DOHH2 (cell line): ENCODE measurements around the gene BNC2.

Source experiments
- H3F3A ChIP-seq: fragments of 200-600 bp; sonication (generic), shearing (Covaris generic); 2 replicates; pipeline ENCODE4 v1.6.0; 2016; ENCODE audit warnings: antibody characterized with exemption, mild to moderate bottlenecking; ENCODE audit not compliant: control insufficient read depth, insufficient read depth
- H3K27ac ChIP-seq: fragments of 200-600 bp; sonication (generic); 2 replicates; pipeline ENCODE4 v1.5.1; 2014; ENCODE audit warnings: low read depth, mild to moderate bottlenecking, low read length, moderate library complexity
- H3K27me3 ChIP-seq: fragments of 200-600 bp; sonication (generic); 2 replicates; pipeline ENCODE4 v1.6.1; 2014; ENCODE audit warnings: mild to moderate bottlenecking, low read length, mixed read lengths; ENCODE audit not compliant: control insufficient read depth
- H3K36me3 ChIP-seq: fragments of 200-600 bp; sonication (generic); 2 replicates; pipeline ENCODE4 v1.6.1; 2014; ENCODE audit warnings: mild to moderate bottlenecking, low read length, moderate library complexity, mixed read lengths; ENCODE audit not compliant: control insufficient read depth
- H3K4me1 ChIP-seq: fragments of 200-600 bp; sonication (generic); 2 replicates; pipeline ENCODE4 v1.6.1; 2014; ENCODE audit warnings: mild to moderate bottlenecking, low read length, mixed read lengths; ENCODE audit not compliant: control insufficient read depth
- H3K4me2 ChIP-seq: fragments of 200-600 bp; sonication (generic); 2 replicates; pipeline ENCODE4 v1.6.0; 2014; ENCODE audit warnings: mild to moderate bottlenecking, low read length, moderate library complexity
- H3K4me3 ChIP-seq: fragments of 200-600 bp; sonication (generic); 2 replicates; pipeline ENCODE4 v1.5.1; 2014; ENCODE audit warnings: mild to moderate bottlenecking, low read length, mixed read lengths
- H3K79me2 ChIP-seq: fragments of 200-600 bp; sonication (generic); 2 replicates; pipeline ENCODE4 v1.6.1; 2014; ENCODE audit warnings: mild to moderate bottlenecking, low read length, mixed read lengths; ENCODE audit not compliant: control insufficient read depth
- H3K9me2 ChIP-seq: fragments of 200-600 bp; sonication (generic); replicated peaks from 2 replicates; pipeline ENCODE4 v1.6.1; 2014; ENCODE audit warnings: mild to moderate bottlenecking, low read length, mixed read lengths; ENCODE audit not compliant: control insufficient read depth
- H3K9me3 ChIP-seq: fragments of 200-600 bp; sonication (generic); 2 replicates; pipeline ENCODE4 v1.6.1; 2014; ENCODE audit warnings: antibody characterized with exemption, low read length, mixed read lengths; ENCODE audit not compliant: control insufficient read depth, insufficient read depth
- H4K20me1 ChIP-seq: fragments of 200-600 bp; sonication (generic); 2 replicates; pipeline ENCODE4 v1.6.0; 2014; ENCODE audit warnings: low read depth, mild to moderate bottlenecking, antibody characterized with exemption, low read length, moderate library complexity; ENCODE audit not compliant: control insufficient read depth, insufficient read depth
- CTCF ChIP-seq: fragments of 200-600 bp; sonication (generic); IDR thresholded peaks from one replicate; pipeline ENCODE4 v1.5.1; 2014; ENCODE audit warnings: antibody characterized with exemption, mild to moderate bottlenecking, low read depth, low read length; ENCODE audit not compliant: poor library complexity, severe bottlenecking
- EZH2phosphoT487 ChIP-seq: fragments of 200-600 bp; sonication (generic); IDR thresholded peaks from 2 replicates; pipeline ENCODE4 v1.6.1; 2017; ENCODE audit warnings: borderline replicate concordance, mild to moderate bottlenecking, antibody characterized with exemption, low read length, moderate library complexity, mixed read lengths

The BNC2 gene

GRCh38 chr9:16871336-16872151, 1.1 kb upstream of the BNC2 start:
- Histone ChIP-seq H3F3A (no peaks in the 10 kb centered on the region), H3K27me3 (no peaks in the 10 kb centered on the region), H3K4me3 (no peak overlapping the region), H3K27ac (no peak overlapping the region), H3K79me2 (no peaks in the 10 kb centered on the region), H3K9me3 (peaks cover 5% of the 10 kb centered on the region; the same call in 1 of the 2 replicates), H3K4me1 (no peaks in the 10 kb centered on the region), H3K4me2 (no peak overlapping the region), H3K36me3 (no peaks in the 10 kb centered on the region), H4K20me1 (no peaks in the 10 kb centered on the region), H3K9me2 (no peaks in the 10 kb centered on the region)
- TF ChIP-seq CTCF, result no peak
- TF ChIP-seq EZH2phosphoT487, result no peak

GRCh38 chr9:16869882-16870595, 431 bp downstream of the BNC2 start:
- peaks cover 5% of the 10 kb centered on the region; the same call in 1 of the 2 replicates for H3K9me3 ChIP-seq
- TF ChIP-seq CTCF (no peak), EZH2phosphoT487 (no peak)
- no peak overlapping the region for H3K4me3 ChIP-seq
- H3F3A ChIP-seq, result no peaks in the 10 kb centered on the region
- no peaks in the 10 kb centered on the region for H3K79me2 ChIP-seq
- no peak overlapping the region for H3K4me2 ChIP-seq
- H3K27me3 ChIP-seq, result no peaks in the 10 kb centered on the region
- no peaks in the 10 kb centered on the region for H3K4me1 ChIP-seq
- no peak overlapping the region for H3K27ac ChIP-seq
- no peaks in the 10 kb centered on the region for H4K20me1 ChIP-seq
- no peaks in the 10 kb centered on the region for H3K36me3 ChIP-seq
- no peaks in the 10 kb centered on the region for H3K9me2 ChIP-seq

GRCh38 chr9:16869131-16869881, 1.2 kb downstream of the BNC2 start:
- no peaks in the 10 kb centered on the region for H3K36me3 ChIP-seq
- H3K4me1 ChIP-seq, result no peaks in the 10 kb centered on the region
- H3F3A ChIP-seq, result no peaks in the 10 kb centered on the region
- H3K9me2 ChIP-seq, result no peaks in the 10 kb centered on the region
- no peaks in the 10 kb centered on the region for H3K27me3 ChIP-seq
- no peaks in the 10 kb centered on the region for H3K79me2 ChIP-seq
- H3K4me3 ChIP-seq, result no peak overlapping the region
- TF ChIP-seq EZH2phosphoT487, result no peak
- no peak for TF ChIP-seq CTCF
- H3K9me3 ChIP-seq, result peaks cover 5% of the 10 kb centered on the region; the same call in 1 of the 2 replicates
- H4K20me1 ChIP-seq, result no peaks in the 10 kb centered on the region
- no peak overlapping the region for H3K27ac ChIP-seq
- H3K4me2 ChIP-seq, result no peak overlapping the region
